ACC112 (cell line): Measurements from ENCODE around the gene TTLL7.

Experiments
- H2AFZ ChIP-seq: fragments of 200-600 bp; sonication (generic); one replicate; pipeline ENCODE4 v1.6.0; 2017; ENCODE audit warnings: antibody characterized with exemption, low read length; ENCODE audit not compliant: unreplicated experiment
- H3K27ac ChIP-seq: fragments of 200-600 bp; sonication (generic); 2 replicates; pipeline ENCODE4 v1.5.1; 2014; ENCODE audit warnings: low read depth, mild to moderate bottlenecking, antibody characterized with exemption, low read length, moderate library complexity
- H3K27me3 ChIP-seq: fragments of 200-600 bp; sonication (generic); 2 replicates; pipeline ENCODE4 v1.6.1; 2014; ENCODE audit warnings: mild to moderate bottlenecking, antibody characterized with exemption, low read length, moderate library complexity, mixed read lengths; ENCODE audit not compliant: insufficient read depth
- H3K36me3 ChIP-seq: fragments of 200-600 bp; sonication (generic); 2 replicates; pipeline ENCODE4 v1.6.1; 2016; ENCODE audit warnings: mild to moderate bottlenecking, antibody characterized with exemption, low read length, moderate library complexity, mixed read lengths; ENCODE audit not compliant: insufficient read depth
- H3K4me1 ChIP-seq: fragments of 200-600 bp; sonication (generic); one replicate; pipeline ENCODE4 v1.6.1; 2016; ENCODE audit warnings: low read length, mixed read lengths; ENCODE audit not compliant: insufficient read depth, unreplicated experiment, control insufficient read depth
- H3K4me3 ChIP-seq: fragments of 200-600 bp; sonication (generic); 2 replicates; pipeline ENCODE4 v1.5.1; 2014; ENCODE audit warnings: mild to moderate bottlenecking, low read depth, low read length
- H3K79me2 ChIP-seq: fragments of 200-600 bp; sonication (generic); one replicate; pipeline ENCODE4 v1.6.0; 2016; ENCODE audit warnings: low read length; ENCODE audit not compliant: control insufficient read depth, unreplicated experiment, insufficient read depth

TTLL7 gene

GRCh38 chr1:83849191-83850061 lies 149.5 kb downstream of the TTLL7 start:
- H3K79me2 ChIP-seq: no peaks in the 10 kb centered on the region
- no peak overlapping the region for H2AFZ ChIP-seq
- no peaks in the 10 kb centered on the region for H3K36me3 ChIP-seq

GRCh38 chr1:83846138-83846537 lies 152.8 kb downstream of the TTLL7 start:
- peaks cover 7% of the 10 kb centered on the region for H3K4me1 ChIP-seq
- H2AFZ ChIP-seq: no peak overlapping the region
- no peaks in the 10 kb centered on the region for H3K27me3 ChIP-seq
- H3K27ac ChIP-seq: no peak overlapping the region
- no peaks in the 10 kb centered on the region for H3K79me2 ChIP-seq
- no peak overlapping the region for H3K4me3 ChIP-seq
- H3K36me3 ChIP-seq: no peaks in the 10 kb centered on the region

More at GRCh38 chr1:83849191-83850061, 149.5 kb downstream of the TTLL7 start:
- no peak overlapping the region for H3K27ac ChIP-seq
- H3K27me3 ChIP-seq: no peaks in the 10 kb centered on the region
- peaks cover 7% of the 10 kb centered on the region for H3K4me1 ChIP-seq
- no peak overlapping the region for H3K4me3 ChIP-seq

- H3K27me3 ChIP-seq: no peaks in the 10 kb centered on the region
- peaks cover 7% of the 10 kb centered on the region for H3K4me1 ChIP-seq
- no peak overlapping the region for H2AFZ ChIP-seq
Measured at GRCh38 chr1:83845437-83846071, 153.4 kb downstream of the TTLL7 start.

GRCh38 chr1:83844546-83844945 lies 154.4 kb downstream of the TTLL7 start:
- Histone ChIP-seq H2AFZ (no peak overlapping the region), H3K79me2 (no peaks in the 10 kb centered on the region), H3K4me3 (no peak overlapping the region), H3K4me1 (peaks cover 7% of the 10 kb centered on the region), H3K36me3 (no peaks in the 10 kb centered on the region), H3K27me3 (no peaks in the 10 kb centered on the region), H3K27ac (no peak overlapping the region)

More at GRCh38 chr1:83845437-83846071, 153.4 kb downstream of the TTLL7 start:
- Histone ChIP-seq H3K36me3 (no peaks in the 10 kb centered on the region), H3K27ac (no peak overlapping the region), H3K4me3 (no peak overlapping the region), H3K79me2 (no peaks in the 10 kb centered on the region)

GRCh38 chr1:83839566-83840173 lies 159.3 kb downstream of the TTLL7 start:
- Histone ChIP-seq H3K79me2 (no peaks in the 10 kb centered on the region), H3K27me3 (0 out of 2 replicates have a peak, but pooled peaks cover 4% of the 10 kb centered on the region), H3K4me1 (no peaks in the 10 kb centered on the region), H3K4me3 (no peak overlapping the region), H3K27ac (no peak overlapping the region), H3K36me3 (no peaks in the 10 kb centered on the region), H2AFZ (no peak overlapping the region)

- Histone ChIP-seq H3K36me3 (no peaks in the 10 kb centered on the region), H3K4me3 (no peak overlapping the region), H3K27me3 (0 out of 2 replicates have a peak, but pooled peaks cover 4% of the 10 kb centered on the region), H3K4me1 (no peaks in the 10 kb centered on the region), H3K27ac (no peak overlapping the region), H2AFZ (no peak overlapping the region), H3K79me2 (no peaks in the 10 kb centered on the region)
Measured at GRCh38 chr1:83838573-83838972, 160.4 kb downstream of the TTLL7 start.

GRCh38 chr1:83836543-83836942 lies 162.4 kb downstream of the TTLL7 start:
- H3K27me3 ChIP-seq: peaks cover 13% of the 10 kb centered on the region; the same call in 1 of the 2 replicates
- H3K36me3 ChIP-seq: no peaks in the 10 kb centered on the region
- no peak overlapping the region for H3K27ac ChIP-seq
- no peak overlapping the region for H2AFZ ChIP-seq
- no peaks in the 10 kb centered on the region for H3K79me2 ChIP-seq
- H3K4me1 ChIP-seq: no peaks in the 10 kb centered on the region
- H3K4me3 ChIP-seq: no peak overlapping the region

GRCh38 chr1:83834621-83835264 lies 164.2 kb downstream of the TTLL7 start:
- H3K79me2 ChIP-seq: no peaks in the 10 kb centered on the region
- no peak overlapping the region for H2AFZ ChIP-seq

GRCh38 chr1:83832194-83832593 lies 166.7 kb downstream of the TTLL7 start:
- no peaks in the 10 kb centered on the region for H3K36me3 ChIP-seq
- H3K4me3 ChIP-seq: no peak overlapping the region
- no peaks in the 10 kb centered on the region for H3K4me1 ChIP-seq
- no peak overlapping the region for H3K27ac ChIP-seq
- peaks cover 21% of the 10 kb centered on the region; the same call in 1 of the 2 replicates for H3K27me3 ChIP-seq
- H2AFZ ChIP-seq: no peak overlapping the region
- H3K79me2 ChIP-seq: no peaks in the 10 kb centered on the region

More at GRCh38 chr1:83834621-83835264, 164.2 kb downstream of the TTLL7 start:
- no peaks in the 10 kb centered on the region for H3K4me1 ChIP-seq
- no peak overlapping the region for H3K4me3 ChIP-seq
- H3K36me3 ChIP-seq: no peaks in the 10 kb centered on the region
- peaks cover 16% of the 10 kb centered on the region; the same call in 1 of the 2 replicates for H3K27me3 ChIP-seq
- no peak overlapping the region for H3K27ac ChIP-seq

- Histone ChIP-seq H3K79me2 (no peaks in the 10 kb centered on the region), H2AFZ (no peak overlapping the region), H3K36me3 (no peaks in the 10 kb centered on the region), H3K27ac (no peak overlapping the region), H3K4me3 (no peak overlapping the region), H3K27me3 (peaks cover 17% of the 10 kb centered on the region; the same call in 1 of the 2 replicates), H3K4me1 (no peaks in the 10 kb centered on the region)
Measured at GRCh38 chr1:83829106-83829505, 169.8 kb downstream of the TTLL7 start.
